ENCODE results near the gene AEN. TPM values are rescaled to one million over a fixed set of nuclear protein-coding genes. Genes with fewer than 3 reads are reported as not detected.

The AEN gene
- total and polyA plus RNA-seq, 2 donors (not counting 3 experiments of a cell fraction or from before 2014, with no cell fraction given): 34.2 to 35.6 TPM

DNA sequence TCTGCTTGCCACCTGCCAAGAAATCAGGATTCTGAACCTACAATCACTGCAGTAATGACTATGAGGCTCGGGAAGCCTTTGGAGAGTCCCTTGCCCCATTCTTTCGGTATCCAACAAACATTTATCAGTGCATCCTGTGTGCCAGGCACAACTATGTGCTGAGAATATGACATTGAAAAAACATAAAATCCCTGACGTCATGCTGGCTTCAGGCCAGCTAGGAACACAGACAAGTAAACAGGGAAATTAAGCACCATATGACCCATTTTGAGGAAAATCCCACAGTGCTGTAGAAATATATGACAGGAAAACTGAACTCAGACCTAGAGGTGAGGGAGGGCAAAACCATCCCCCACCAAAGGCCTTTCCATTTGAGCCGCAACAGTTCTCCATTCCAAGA is 40.6 kb upstream of the AEN start:
- no peaks in the 10 kb centered on the region for H3K4me1 ChIP-seq (ENCODE audit: control insufficient read depth, extremely low read depth, insufficient read depth, low read length)
- no peak overlapping the region for H2AFZ ChIP-seq (ENCODE audit: low read depth, low read length)
- no peaks in the 10 kb centered on the region for H3K27me3 ChIP-seq (ENCODE audit: control insufficient read depth in 2 of 2, insufficient read depth in 2 of 2, low read length in 2 of 2)
- ChIA-PET CTCF (no interaction called here), POLR2A (no interaction called here)
- dilution Hi-C loops (cut with MboI; ENCODE audit: extremely low pct_ligation_motif_present, low sequenced_read_pairs) (no loop called here), intact Hi-C loops (cut with micrococcal nuclease) (no loop called here)
- no peaks in the 10 kb centered on the region for H3K36me3 ChIP-seq (ENCODE audit: control insufficient read depth in 2 of 2, extremely low read depth in 1 of 2, insufficient read depth in 2 of 2, low read length in 2 of 2)
- no peaks in the 10 kb centered on the region for H3K79me2 ChIP-seq (ENCODE audit: control insufficient read depth, insufficient read depth, low read length)
- H3K4me3 ChIP-seq (replicated peaks in 1 of 3; ENCODE audit: insufficient read depth in 1 of 3, low read depth in 1 of 3, low read length in 3 of 3): no peak overlapping the region
- no peak for FAIRE-seq
- TF ChIP-seq POLR2A (IDR thresholded peaks at IDR 0.05; ENCODE audit: low read depth, low read length) (no peak), EZH2 (IDR thresholded peaks at IDR 0.05; ENCODE audit: borderline replicate concordance, low read depth, low read length, severe bottlenecking) (no peak), MYC (IDR thresholded peaks at IDR 0.05; ENCODE audit: low read depth, low read length) (no peak), FOS (IDR thresholded peaks at IDR 0.05; ENCODE audit: borderline replicate concordance, insufficient read depth, low read length) (no peak), POLR2AphosphoS5 (IDR thresholded peaks at IDR 0.05; ENCODE audit: insufficient read depth, low read depth, low read length) (no peak), GATA2 (IDR thresholded peaks at IDR 0.05; ENCODE audit: insufficient read depth, insufficient read length, low read depth, low read length) (no peak), JUN (IDR thresholded peaks at IDR 0.05; ENCODE audit: borderline replicate concordance, insufficient read depth, insufficient read length, low read depth) (no peak)
- TF ChIP-seq, protein P1, sequence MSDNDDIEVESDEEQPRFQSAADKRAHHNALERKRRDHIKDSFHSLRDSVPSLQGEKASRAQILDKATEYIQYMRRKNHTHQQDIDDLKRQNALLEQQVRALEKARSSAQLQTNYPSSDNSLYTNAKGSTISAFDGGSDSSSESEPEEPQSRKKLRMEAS (IDR thresholded peaks at IDR 0.05; ENCODE audit: insufficient read depth, insufficient read length): no peak
- TF ChIP-seq, protein P2, sequence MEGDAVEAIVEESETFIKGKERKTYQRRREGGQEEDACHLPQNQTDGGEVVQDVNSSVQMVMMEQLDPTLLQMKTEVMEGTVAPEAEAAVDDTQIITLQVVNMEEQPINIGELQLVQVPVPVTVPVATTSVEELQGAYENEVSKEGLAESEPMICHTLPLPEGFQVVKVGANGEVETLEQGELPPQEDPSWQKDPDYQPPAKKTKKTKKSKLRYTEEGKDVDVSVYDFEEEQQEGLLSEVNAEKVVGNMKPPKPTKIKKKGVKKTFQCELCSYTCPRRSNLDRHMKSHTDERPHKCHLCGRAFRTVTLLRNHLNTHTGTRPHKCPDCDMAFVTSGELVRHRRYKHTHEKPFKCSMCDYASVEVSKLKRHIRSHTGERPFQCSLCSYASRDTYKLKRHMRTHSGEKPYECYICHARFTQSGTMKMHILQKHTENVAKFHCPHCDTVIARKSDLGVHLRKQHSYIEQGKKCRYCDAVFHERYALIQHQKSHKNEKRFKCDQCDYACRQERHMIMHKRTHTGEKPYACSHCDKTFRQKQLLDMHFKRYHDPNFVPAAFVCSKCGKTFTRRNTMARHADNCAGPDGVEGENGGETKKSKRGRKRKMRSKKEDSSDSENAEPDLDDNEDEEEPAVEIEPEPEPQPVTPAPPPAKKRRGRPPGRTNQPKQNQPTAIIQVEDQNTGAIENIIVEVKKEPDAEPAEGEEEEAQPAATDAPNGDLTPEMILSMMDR (IDR thresholded peaks at IDR 0.05; ENCODE audit: extremely low read depth in 1 of 2, insufficient read depth in 1 of 2, low read depth in 1 of 2, low read length in 2 of 2): no peak
- H3K9me1 ChIP-seq (replicated peaks; ENCODE audit: control insufficient read depth, extremely low read depth, insufficient read depth, low read length): no peaks in the 10 kb centered on the region
- no TSS peak for BruUV-seq (replicated peaks)
- no peak overlapping the region for H3K9ac ChIP-seq (replicated peaks; ENCODE audit: extremely low read depth, insufficient read depth, low read length)
- peak; percentile 55 for DNase-seq (ENCODE audit: low read depth, low spot score)
- no peaks in the 10 kb centered on the region for H4K20me1 ChIP-seq (replicated peaks; ENCODE audit: control insufficient read depth, extremely low read depth, insufficient read depth, low read length)
- H3K27ac ChIP-seq (ENCODE audit: insufficient read depth, low read depth, low read length): no peak overlapping the region
- no peaks in the 10 kb centered on the region for H3K9me3 ChIP-seq (replicated peaks; ENCODE audit: control insufficient read depth, insufficient read depth, low read length)
- no peak overlapping the region for H3K4me2 ChIP-seq (ENCODE audit: insufficient read depth, low read length)
